Parathyroid adenoma (tissue), 2 donors: Measurements from ENCODE around the gene CCL25.

ENCODE experiments used
- H2AFZ ChIP-seq: fragments of 300-600 bp; sonication (generic); one replicate; pipeline ENCODE4 v1.7.0; 2017; ENCODE audit warnings: antibody characterized with exemption, mild to moderate bottlenecking
- H3K27ac ChIP-seq: fragments of 300-600 bp; sonication (generic); one replicate; pipeline ENCODE4 v1.7.0; 2017
- H3K27me3 ChIP-seq: fragments of 300-600 bp; sonication (generic); one replicate; pipeline ENCODE4 v1.7.0; 2017; ENCODE audit warnings: low read length; ENCODE audit not compliant: control insufficient read depth, insufficient read depth
- H3K36me3 ChIP-seq: fragments of 300-600 bp; sonication (generic); one replicate; pipeline ENCODE4 v1.7.0; 2017; ENCODE audit warnings: low read length; ENCODE audit not compliant: control insufficient read depth, insufficient read depth
- H3K4me1 ChIP-seq: fragments of 300-600 bp; sonication (generic); one replicate; pipeline ENCODE4 v1.7.0; 2017; ENCODE audit warnings: control low read depth
- H3K4me2 ChIP-seq: fragments of 300-600 bp; sonication (generic); one replicate; pipeline ENCODE4 v1.7.0; 2017; ENCODE audit warnings: low read length
- H3K4me3 ChIP-seq: fragments of 300-600 bp; sonication (generic); one replicate; pipeline ENCODE4 v1.7.0; 2017; ENCODE audit warnings: low read depth, low read length
- H3K79me2 ChIP-seq: fragments of 300-600 bp; sonication (generic); one replicate; pipeline ENCODE4 v1.7.0; 2017; ENCODE audit warnings: control low read depth
- H3K9ac ChIP-seq: fragments of 300-600 bp; sonication (generic); one replicate; pipeline ENCODE4 v1.7.0; 2017; ENCODE audit warnings: mild to moderate bottlenecking
- H3K9me3 ChIP-seq: fragments of 300-600 bp; sonication (generic); one replicate; pipeline ENCODE4 v1.7.0; 2017; ENCODE audit warnings: low read length; ENCODE audit not compliant: control insufficient read depth
- CTCF ChIP-seq: fragments of 300-600 bp; sonication (generic); IDR thresholded peaks from one replicate; pipeline ENCODE4 v1.7.0; 2017; ENCODE audit warnings: antibody characterized with exemption, mild to moderate bottlenecking
- donor health status: primary hyperparathyroidism.

The CCL25 gene

GRCh38 chr19:8052464-8052859 is at the start of gene CCL25:
TSS of gene CCL25 (plus strand) at chr19:8052760. CDS start at chr19:8053050, 290 bp downstream.
- Histone ChIP-seq H3K4me3 (no peak within 1 kb of the TSS), H3K4me2 (no peak within 1 kb of the TSS), H2AFZ (no peak within 1 kb of the TSS), H3K4me1 (no peaks in the 10 kb centered on the region), H3K79me2 (no peaks in the 10 kb centered on the region), H3K27me3 (no peaks in the 10 kb centered on the region), H3K9me3 (no peaks in the 10 kb centered on the region), H3K9ac (no peak within 1 kb of the TSS), H3K36me3 (no peaks in the 10 kb centered on the region), H3K27ac (no peak within 1 kb of the TSS)
- TF ChIP-seq CTCF = no peak

- Histone ChIP-seq H3K79me2 (peaks cover 32% of the 10 kb centered on the region), H3K9ac (no peak overlapping the region), H3K9me3 (no peaks in the 10 kb centered on the region), H2AFZ (no peak overlapping the region), H3K27me3 (no peaks in the 10 kb centered on the region), H3K4me3 (peak overlapping the region; percentile 72), H3K4me2 (peak overlapping the region; percentile 74), H3K27ac (no peak overlapping the region), H3K4me1 (peaks cover 42% of the 10 kb centered on the region), H3K36me3 (no peaks in the 10 kb centered on the region)
- no peak for TF ChIP-seq CTCF
Observed at GRCh38 chr19:8004001-8004400, 48.6 kb upstream of the CCL25 start.

GRCh38 chr19:8004723-8005513 is 47.6 kb upstream of the CCL25 start:
- peaks cover 24% of the 10 kb centered on the region for H3K79me2 ChIP-seq
- H3K4me1 ChIP-seq = peaks cover 40% of the 10 kb centered on the region
- H3K27me3 ChIP-seq = no peaks in the 10 kb centered on the region
- no peak for TF ChIP-seq CTCF
- peak overlapping the region; percentile 74 for H3K4me2 ChIP-seq
- H3K9ac ChIP-seq = no peak overlapping the region
- no peaks in the 10 kb centered on the region for H3K9me3 ChIP-seq
- H3K36me3 ChIP-seq = no peaks in the 10 kb centered on the region
- H2AFZ ChIP-seq = no peak overlapping the region
- H3K27ac ChIP-seq = no peak overlapping the region
- H3K4me3 ChIP-seq = peak overlapping the region; percentile 72

- Histone ChIP-seq H3K9me3 (no peaks in the 10 kb centered on the region), H3K27me3 (no peaks in the 10 kb centered on the region), H3K27ac (peak within 1 kb of the TSS; percentile 67), H2AFZ (peak within 1 kb of the TSS; percentile 96), H3K4me1 (peaks cover 32% of the 10 kb centered on the region), H3K36me3 (no peaks in the 10 kb centered on the region), H3K9ac (no peak within 1 kb of the TSS), H3K4me3 (peak within 1 kb of the TSS; percentile 79), H3K4me2 (peak within 1 kb of the TSS; percentile 89), H3K79me2 (peaks cover 24% of the 10 kb centered on the region)
- TF ChIP-seq CTCF = no peak
Observed at GRCh38 chr19:8005534-8006256, 46.9 kb upstream of the CCL25 start, which contains the start of gene ELAVL1. TSS of gene ELAVL1 (minus strand) at chr19:8005641. CDS start at chr19:7991815, 13,826 bp downstream.
